Measurements from ENCODE around the gene PTPN12.

PTPN12 gene

DNA sequence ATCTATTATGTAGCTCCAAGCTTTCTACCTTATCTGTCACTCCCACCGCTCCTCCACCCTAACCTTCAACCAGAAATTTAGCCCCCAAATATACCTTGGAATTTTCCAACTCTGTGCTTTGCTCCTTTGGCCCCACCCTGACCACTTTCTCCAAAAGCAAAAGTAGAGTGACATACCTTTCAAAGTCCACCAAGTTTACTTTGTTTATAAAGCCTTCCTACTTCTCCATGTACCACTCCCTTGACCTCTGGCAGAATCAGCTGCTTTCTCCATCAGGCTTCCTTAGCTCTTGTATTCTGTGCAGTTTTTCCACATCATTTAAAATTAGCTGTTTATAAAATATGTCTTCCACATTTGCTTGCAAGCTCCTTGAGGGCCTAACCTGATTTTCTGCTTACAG lies 118.3 kb downstream of the PTPN12 start:
- no peaks in the 10 kb centered on the region for H3K27me3 Mint-ChIP-seq
- H3K9me3 Mint-ChIP-seq = no peaks in the 10 kb centered on the region
- no peaks in the 10 kb centered on the region for H3K36me3 Mint-ChIP-seq (ENCODE audit: low read depth)
- no peak overlapping the region for H3K4me3 Mint-ChIP-seq
- DNase-seq = no peak
- H3K4me1 Mint-ChIP-seq (ENCODE audit: low read depth) = no peaks in the 10 kb centered on the region
- H3K27ac Mint-ChIP-seq = no peak overlapping the region

DNA sequence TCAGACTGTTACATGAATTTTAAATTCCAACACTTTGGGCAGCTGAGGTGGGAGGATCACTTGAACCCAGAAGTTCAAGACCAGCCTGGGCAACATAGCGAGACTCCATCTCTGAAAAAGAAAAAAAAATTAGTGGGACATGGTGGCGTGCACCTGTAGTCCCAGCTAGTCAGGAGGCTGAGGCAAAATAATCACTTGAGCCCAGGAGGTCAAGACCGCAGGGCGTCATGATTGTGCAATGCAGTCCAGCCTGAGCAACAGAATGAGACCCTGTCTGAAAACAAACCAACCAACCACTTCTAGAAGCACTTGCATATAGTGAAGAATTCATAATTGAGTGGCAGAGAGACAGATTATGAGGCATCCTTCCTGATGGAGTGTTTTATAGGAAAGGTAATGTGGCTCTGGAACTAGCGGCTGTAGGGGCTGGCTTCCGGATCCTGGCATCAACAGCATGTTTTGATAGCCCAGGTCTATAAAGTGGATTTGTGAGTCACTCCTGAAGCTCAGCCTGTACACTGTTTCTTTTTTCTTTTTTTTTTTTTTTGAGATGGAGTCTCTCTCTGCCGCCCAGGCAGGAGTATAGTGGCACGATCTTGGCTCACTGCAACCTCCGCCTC lies 118.9 kb downstream of the PTPN12 start:
- H3K36me3 Mint-ChIP-seq (ENCODE audit: low read depth) = no peaks in the 10 kb centered on the region
- H3K4me1 Mint-ChIP-seq (ENCODE audit: low read depth) = no peaks in the 10 kb centered on the region
- DNase-seq = no peak
- H3K27ac Mint-ChIP-seq = no peak overlapping the region
- H3K9me3 Mint-ChIP-seq = no peaks in the 10 kb centered on the region
- no peak overlapping the region for H3K4me3 Mint-ChIP-seq
- H3K27me3 Mint-ChIP-seq = no peaks in the 10 kb centered on the region

DNA sequence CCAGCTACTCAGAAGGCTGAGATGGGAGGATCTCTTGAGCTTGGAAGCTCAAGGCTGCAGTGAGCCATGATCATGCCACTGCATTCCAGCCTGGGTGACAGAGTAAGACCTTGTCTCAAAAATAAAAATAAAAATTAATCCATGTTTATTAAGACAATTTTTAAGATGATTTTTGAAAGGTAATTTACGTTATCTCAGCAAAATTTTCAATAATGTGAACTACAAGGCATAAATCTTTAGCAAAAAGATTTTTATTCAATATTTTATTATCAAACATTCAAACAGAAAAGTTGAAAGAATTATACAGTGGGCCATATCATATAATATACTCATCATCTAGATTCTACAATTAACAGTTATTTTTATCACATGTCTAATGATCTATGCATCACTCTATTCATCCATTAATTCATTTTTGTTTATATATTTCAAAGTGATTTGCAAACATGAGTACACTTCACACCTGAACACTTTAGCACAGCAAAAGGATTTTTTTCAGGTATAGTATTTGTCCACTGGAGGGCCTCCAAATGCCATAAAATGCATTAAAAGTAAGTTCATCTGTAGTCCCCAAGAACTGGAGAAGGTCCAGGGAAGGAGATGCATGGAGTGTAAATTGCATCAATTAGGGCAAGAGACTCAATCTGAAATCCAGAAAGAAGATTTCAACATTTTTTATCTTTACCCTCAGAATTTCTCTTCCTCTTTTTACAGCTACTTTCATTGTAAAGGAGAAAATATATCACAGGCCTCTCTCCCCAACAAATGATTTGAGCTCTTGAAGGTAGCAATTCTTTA lies 120.5 kb downstream of the PTPN12 start:
- H3K27me3 Mint-ChIP-seq = no peaks in the 10 kb centered on the region
- no peak overlapping the region for H3K4me3 Mint-ChIP-seq
- no peaks in the 10 kb centered on the region for H3K4me1 Mint-ChIP-seq (ENCODE audit: low read depth)
- no peaks in the 10 kb centered on the region for H3K9me3 Mint-ChIP-seq
- DNase-seq = no peak
- H3K36me3 Mint-ChIP-seq (ENCODE audit: low read depth) = no peaks in the 10 kb centered on the region
- H3K27ac Mint-ChIP-seq = no peak overlapping the region

DNA sequence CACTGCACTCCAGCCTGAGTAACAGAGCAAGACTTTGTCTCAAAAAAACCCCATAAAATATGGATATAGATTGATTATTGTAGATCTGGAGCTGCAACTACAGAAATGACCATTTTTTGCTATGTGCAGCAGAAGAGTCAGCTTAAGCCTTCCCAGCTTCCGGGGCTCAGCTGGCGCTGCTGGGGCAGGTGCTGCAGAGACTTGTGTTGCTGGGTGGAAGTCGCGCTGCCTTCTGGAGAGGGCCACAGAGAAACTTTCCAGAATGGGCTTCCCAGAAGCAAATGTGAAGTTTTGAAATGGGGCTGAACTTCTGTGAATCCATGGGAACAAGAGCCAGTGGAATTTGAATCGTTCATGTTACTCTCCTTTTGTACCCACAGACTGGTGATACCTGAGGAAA lies 121.8 kb downstream of the PTPN12 start:
- Mint-ChIP-seq H3K36me3 (ENCODE audit: low read depth) (no peaks in the 10 kb centered on the region), H3K4me1 (ENCODE audit: low read depth) (no peaks in the 10 kb centered on the region), H3K27me3 (no peaks in the 10 kb centered on the region), H3K27ac (no peak overlapping the region), H3K9me3 (no peaks in the 10 kb centered on the region), H3K4me3 (no peak overlapping the region)
- DNase-seq = no peak

DNA sequence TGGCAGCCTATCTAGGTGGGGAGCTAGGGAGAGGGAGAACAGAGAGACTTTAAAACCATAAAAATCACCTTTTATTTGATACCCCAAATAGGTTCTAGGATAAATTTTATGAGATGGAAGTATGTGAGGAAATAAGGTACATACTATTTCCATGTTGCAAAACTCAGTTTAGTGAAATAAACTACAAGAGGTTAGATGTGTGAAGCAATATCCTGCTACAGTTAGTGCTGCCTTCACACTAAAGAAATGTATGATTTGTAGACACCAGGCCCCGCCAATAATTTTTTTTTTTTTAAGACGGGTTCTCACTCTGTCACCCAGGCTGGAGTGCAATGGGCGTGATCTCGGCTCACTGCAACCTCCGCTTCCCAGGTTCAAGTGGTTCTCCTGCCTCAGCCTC lies 124.7 kb downstream of the PTPN12 start:
- Mint-ChIP-seq H3K9me3 (no peaks in the 10 kb centered on the region), H3K27ac (no peak overlapping the region), H3K4me3 (no peak overlapping the region), H3K36me3 (ENCODE audit: low read depth) (no peaks in the 10 kb centered on the region), H3K27me3 (no peaks in the 10 kb centered on the region), H3K4me1 (ENCODE audit: low read depth) (no peaks in the 10 kb centered on the region)
- DNase-seq = no peak

DNA sequence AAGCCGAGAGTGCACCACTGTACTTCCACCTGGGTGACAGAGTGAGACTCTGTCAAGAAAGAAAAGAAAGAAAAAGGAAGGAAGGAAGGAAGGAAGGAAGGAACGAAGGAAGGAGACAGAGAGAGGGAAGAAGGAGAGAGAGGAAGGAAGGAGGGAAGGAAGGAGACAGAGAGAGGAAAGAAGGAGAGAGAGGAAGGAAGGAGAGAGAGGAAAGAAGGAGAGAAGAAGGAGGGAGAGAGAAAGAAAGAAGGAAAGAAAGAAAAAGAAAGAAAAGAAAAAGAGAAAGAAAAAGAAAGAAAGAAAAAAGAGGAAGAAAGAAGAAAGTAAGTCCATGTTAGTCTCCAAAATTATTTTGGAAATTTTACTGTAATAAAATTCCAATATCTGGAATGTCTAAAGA lies 125.8 kb downstream of the PTPN12 start:
- Mint-ChIP-seq H3K4me1 (ENCODE audit: low read depth) (no peaks in the 10 kb centered on the region), H3K9me3 (no peaks in the 10 kb centered on the region), H3K27me3 (no peaks in the 10 kb centered on the region), H3K36me3 (ENCODE audit: low read depth) (no peaks in the 10 kb centered on the region), H3K4me3 (no peak overlapping the region), H3K27ac (no peak overlapping the region)
- DNase-seq = no peak

DNA sequence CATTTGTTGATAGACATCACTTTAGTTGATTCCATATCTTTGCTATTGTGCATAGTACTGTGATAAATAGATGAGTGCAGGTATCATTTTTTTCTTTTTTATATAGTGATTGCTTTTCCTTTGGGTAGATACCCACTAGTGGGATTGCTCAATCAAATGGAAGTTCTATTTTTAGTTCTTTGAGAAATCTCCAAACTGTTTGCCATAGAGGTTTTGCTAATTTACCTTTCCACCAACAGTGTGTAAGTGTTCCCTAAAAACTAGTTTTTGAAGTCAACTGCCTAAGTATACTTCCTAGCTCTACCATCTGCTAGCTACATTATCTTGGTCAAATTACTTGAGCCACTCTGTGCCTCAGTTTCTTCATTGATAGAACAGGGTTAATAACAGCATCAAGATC lies 127.6 kb downstream of the PTPN12 start:
- no peaks in the 10 kb centered on the region for H3K27me3 Mint-ChIP-seq
- H3K4me1 Mint-ChIP-seq (ENCODE audit: low read depth) = no peaks in the 10 kb centered on the region
- H3K9me3 Mint-ChIP-seq = no peaks in the 10 kb centered on the region

DNA sequence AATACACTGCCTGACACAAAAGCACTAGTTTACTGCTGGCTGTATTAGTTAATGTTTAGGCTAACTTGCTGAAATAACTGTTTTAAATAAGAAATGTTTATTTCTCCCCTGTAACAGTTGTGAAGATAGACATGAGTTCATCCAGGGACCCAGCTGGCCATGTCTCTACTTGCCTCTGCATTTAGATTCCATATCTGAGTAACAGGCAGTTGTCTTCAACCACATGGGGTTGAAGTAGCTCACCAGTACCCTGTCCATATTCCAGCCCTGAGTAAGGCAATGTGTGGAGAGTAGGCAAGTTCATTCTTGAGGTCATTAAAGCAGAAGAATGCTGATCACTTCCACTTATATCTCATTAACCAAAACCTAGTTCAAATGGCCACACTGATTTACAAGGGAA lies 128.1 kb downstream of the PTPN12 start:
- no peak for DNase-seq
- Mint-ChIP-seq H3K4me3 (no peak overlapping the region), H3K36me3 (ENCODE audit: low read depth) (no peaks in the 10 kb centered on the region), H3K27me3 (no peaks in the 10 kb centered on the region), H3K9me3 (no peaks in the 10 kb centered on the region), H3K4me1 (ENCODE audit: low read depth) (no peaks in the 10 kb centered on the region), H3K27ac (no peak overlapping the region)

More for the DNA sequence above, 127.6 kb downstream of the PTPN12 start:
- no peaks in the 10 kb centered on the region for H3K36me3 Mint-ChIP-seq (ENCODE audit: low read depth)
- no peak overlapping the region for H3K4me3 Mint-ChIP-seq
- DNase-seq = no peak
- H3K27ac Mint-ChIP-seq = no peak overlapping the region

DNA sequence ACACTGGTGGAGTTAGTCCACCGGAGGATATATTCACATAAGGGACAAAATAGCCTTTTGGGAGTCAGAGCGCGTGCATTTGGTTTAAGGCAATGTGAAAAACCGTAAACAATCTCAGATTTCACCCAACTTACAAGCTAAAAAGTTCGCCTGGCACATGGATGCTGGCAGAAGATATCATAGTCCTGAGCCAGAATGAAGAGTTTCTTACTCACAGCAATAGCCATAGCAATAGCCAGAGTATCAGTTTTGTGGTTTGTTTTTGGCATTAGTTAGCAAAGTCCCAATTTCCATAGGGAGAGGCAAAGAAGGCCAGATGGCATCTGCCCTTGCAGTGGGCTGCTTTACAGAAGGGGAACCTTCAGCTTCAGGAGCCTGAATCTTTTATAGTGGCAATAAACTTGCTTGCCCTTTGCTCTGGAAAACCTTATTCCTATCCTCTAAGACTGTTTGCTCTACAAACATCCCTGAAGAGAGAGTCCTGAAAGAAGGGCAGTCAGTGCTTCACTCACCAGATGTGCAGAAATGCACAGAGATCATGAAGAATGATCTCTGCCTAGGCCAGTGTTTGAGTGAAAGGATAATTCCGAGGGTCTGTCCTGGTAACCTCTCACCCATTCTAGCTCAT lies 130.5 kb downstream of the PTPN12 start:
- Mint-ChIP-seq H3K4me3 (no peak overlapping the region), H3K9me3 (no peaks in the 10 kb centered on the region), H3K27ac (no peak overlapping the region), H3K27me3 (no peaks in the 10 kb centered on the region), H3K4me1 (ENCODE audit: low read depth) (no peaks in the 10 kb centered on the region), H3K36me3 (ENCODE audit: low read depth) (no peaks in the 10 kb centered on the region)
- DNase-seq = no peak

DNA sequence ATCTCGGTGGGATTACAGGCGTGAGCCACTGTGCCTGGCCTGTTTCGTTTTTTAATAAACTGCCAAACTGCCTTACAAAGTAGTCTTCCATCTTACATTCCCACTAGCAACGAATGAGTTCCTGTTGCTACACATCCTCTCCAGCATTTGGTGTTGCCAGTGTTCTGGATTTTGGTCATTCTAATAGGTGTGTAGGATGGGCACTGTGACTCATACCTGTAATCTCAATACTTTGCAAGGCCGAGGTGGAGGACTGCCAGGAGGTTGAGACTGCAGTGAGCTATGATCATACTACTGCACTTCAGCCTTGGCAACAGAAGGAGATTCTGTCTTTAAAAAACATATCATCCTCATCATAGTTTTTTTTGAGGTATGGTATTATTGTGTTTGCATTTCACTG lies 137.8 kb downstream of the PTPN12 start:
- no peaks in the 10 kb centered on the region for H3K9me3 Mint-ChIP-seq
- no peak for DNase-seq
- no peaks in the 10 kb centered on the region for H3K27me3 Mint-ChIP-seq
- no peak overlapping the region for H3K27ac Mint-ChIP-seq
- H3K4me1 Mint-ChIP-seq (ENCODE audit: low read depth) = peaks cover 4% of the 10 kb centered on the region
- H3K36me3 Mint-ChIP-seq (ENCODE audit: low read depth) = peaks cover 5% of the 10 kb centered on the region
- H3K4me3 Mint-ChIP-seq = no peak overlapping the region

DNA sequence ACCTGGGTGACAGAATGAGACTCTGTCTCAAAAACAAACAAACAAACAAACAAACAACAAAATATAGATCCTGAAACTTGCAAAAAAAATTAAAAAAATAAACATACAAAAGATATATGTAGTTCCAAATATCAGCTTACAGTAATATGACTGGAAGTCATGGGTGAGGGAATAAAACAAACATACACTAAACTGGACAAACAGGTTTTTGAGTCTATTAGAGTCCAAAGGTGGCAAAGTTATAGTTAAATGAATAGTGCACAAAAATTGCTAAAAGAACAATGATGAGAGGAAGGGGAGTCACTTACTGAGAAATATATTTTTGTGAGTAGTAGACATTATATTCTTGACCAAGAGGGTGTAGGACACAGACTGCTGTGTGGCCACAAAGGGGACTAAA lies 142.5 kb downstream of the PTPN12 start:
- H3K9me3 Mint-ChIP-seq = no peaks in the 10 kb centered on the region
- peaks cover 4% of the 10 kb centered on the region for H3K4me1 Mint-ChIP-seq (ENCODE audit: low read depth)
- H3K27me3 Mint-ChIP-seq = no peaks in the 10 kb centered on the region
- peaks cover 37% of the 10 kb centered on the region for H3K36me3 Mint-ChIP-seq (ENCODE audit: low read depth)
- no peak overlapping the region for H3K27ac Mint-ChIP-seq
- H3K4me3 Mint-ChIP-seq = no peak overlapping the region
- DNase-seq = no peak

DNA sequence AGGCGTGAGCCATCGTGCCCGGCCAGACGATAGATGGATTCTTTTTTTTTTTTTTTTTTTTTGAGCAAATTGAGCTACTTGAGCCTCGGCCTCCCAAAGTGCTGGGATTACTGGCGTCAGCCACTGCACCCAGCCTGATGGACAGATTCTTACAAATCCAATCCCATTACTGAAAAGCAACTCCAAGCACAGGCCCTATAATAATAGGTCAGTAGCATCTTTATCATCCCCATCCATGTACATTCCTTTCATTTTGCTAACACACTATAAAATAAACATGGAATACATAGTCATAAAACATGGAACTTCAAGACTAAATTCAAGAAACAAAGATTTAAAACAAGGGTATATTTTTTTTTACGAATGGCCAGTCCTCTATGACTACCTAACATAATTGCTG lies 143.2 kb downstream of the PTPN12 start:
- Mint-ChIP-seq H3K36me3 (ENCODE audit: low read depth) (peaks cover 43% of the 10 kb centered on the region), H3K27me3 (no peaks in the 10 kb centered on the region), H3K4me3 (no peak overlapping the region), H3K4me1 (ENCODE audit: low read depth) (peaks cover 2% of the 10 kb centered on the region), H3K9me3 (no peaks in the 10 kb centered on the region), H3K27ac (no peak overlapping the region)
- no peak for DNase-seq

DNA sequence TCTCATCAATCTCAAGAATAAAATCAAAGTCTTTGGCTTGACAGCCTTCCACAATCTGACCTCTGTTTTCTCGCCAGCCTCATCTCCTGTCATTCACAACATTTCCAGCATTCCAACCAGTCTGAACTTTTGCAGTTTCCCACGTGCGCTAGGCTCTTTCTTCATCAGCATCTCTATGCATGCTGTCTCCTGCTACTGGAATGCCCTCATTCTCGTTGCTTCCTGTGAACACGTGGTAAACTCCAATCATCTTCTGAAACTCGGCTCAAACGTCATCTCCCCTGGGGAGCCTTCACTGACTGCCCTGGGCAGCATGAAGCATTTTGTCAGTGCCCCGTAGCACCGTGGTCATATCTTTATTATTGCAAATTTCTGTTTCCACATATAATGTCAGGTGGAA lies 146.9 kb downstream of the PTPN12 start:
- Mint-ChIP-seq H3K4me3 (no peak overlapping the region), H3K36me3 (ENCODE audit: low read depth) (peaks cover 53% of the 10 kb centered on the region), H3K9me3 (no peaks in the 10 kb centered on the region), H3K27me3 (no peaks in the 10 kb centered on the region), H3K27ac (no peak overlapping the region), H3K4me1 (ENCODE audit: low read depth) (peaks cover 24% of the 10 kb centered on the region)
- DNase-seq = no peak

DNA sequence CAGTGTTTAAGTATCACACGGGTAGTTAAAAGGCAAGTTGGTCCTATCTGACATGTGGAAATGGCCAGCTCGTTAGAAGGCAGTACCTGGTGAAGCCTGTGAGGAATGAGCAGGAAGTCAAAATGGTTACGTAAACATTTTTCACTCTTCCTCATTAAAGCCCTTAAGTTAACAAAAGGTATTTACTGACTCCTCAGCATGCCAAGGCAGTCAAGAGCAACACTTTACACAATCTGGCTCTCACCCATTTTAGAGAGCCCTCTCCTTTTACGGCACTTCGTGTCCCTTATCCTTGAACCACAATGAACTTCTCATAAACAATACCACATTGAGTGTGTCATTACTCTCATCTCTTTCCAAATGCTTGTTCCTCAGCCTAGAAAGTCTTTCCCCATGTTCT lies 148.1 kb downstream of the PTPN12 start:
- peaks cover 60% of the 10 kb centered on the region for H3K36me3 Mint-ChIP-seq (ENCODE audit: low read depth)
- H3K9me3 Mint-ChIP-seq = no peaks in the 10 kb centered on the region
- no peak overlapping the region for H3K27ac Mint-ChIP-seq
- H3K4me3 Mint-ChIP-seq = no peak overlapping the region
- peaks cover 25% of the 10 kb centered on the region for H3K4me1 Mint-ChIP-seq (ENCODE audit: low read depth)
- DNase-seq = no peak
- no peaks in the 10 kb centered on the region for H3K27me3 Mint-ChIP-seq

DNA sequence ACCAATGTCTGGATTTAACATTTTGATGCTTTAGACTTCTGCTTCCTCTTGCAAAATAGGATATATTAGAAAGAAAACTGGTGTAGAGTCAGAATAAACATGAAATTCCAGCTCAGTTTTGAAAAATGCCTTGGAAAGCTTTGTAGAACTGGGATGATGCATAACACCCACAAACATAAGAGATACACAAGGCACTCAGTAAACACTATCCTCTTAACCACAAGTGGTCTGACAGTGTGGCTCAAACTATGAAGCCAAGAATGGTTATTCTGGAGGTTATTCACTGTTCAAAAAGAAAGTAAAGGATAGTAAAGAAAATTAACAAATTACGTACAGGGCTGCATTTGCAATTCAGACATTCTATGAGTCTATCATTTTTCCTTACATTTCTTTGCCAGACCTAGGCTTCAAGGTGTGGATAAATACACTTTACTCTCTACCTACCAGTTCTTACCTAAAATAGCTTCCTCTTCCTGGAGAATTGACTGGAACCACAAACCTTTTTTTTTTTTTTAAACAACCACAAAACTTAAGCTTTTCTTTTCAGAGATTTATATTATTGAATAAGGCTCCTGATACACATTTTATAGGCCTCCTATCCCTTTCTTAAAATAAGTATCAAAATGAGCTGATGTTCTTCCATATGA lies 150.1 kb downstream of the PTPN12 start:
- Mint-ChIP-seq H3K27me3 (no peaks in the 10 kb centered on the region), H3K4me3 (no peak overlapping the region), H3K4me1 (ENCODE audit: low read depth) (peaks cover 29% of the 10 kb centered on the region), H3K9me3 (no peaks in the 10 kb centered on the region), H3K36me3 (ENCODE audit: low read depth) (peaks cover 57% of the 10 kb centered on the region), H3K27ac (peak overlapping the region; percentile 9)
- DNase-seq = no peak
